Breast epithelium (tissue), 4 donors: Measurements from ENCODE around the gene DSCAML1. TPM values are rescaled to one million over a fixed set of nuclear protein-coding genes. Genes with fewer than 3 reads are reported as not detected.

ENCODE experiments used
- DNase-seq, 2 donors: peaks; one replicate each; pipeline ENCODE4 v3.0.0-alpha.2; 2019; ENCODE audit warnings: low spot score in 2 of 2
- H3K27ac ChIP-seq, 2 donors: fragments of 200-600 bp; sonication (generic) in 1 of 2; one replicate each; pipeline ENCODE4 v1.5.1; 2016 to 2019; ENCODE audit warnings: mild to moderate bottlenecking in 1 of 2
- H3K27me3 ChIP-seq, 2 donors: fragments of 200-600 bp; sonication (generic) in 1 of 2; one replicate each; pipeline versions ENCODE4 v1.5.1 to v1.6.0; 2017 to 2019; ENCODE audit warnings: control low read depth in 1 of 2, mild to moderate bottlenecking in 1 of 2
- H3K36me3 ChIP-seq: fragments of 200-600 bp; one replicate; pipeline ENCODE4 v1.5.1; 2019
- H3K4me1 ChIP-seq, 2 donors: fragments of 200-600 bp; sonication (generic); one replicate each; pipeline ENCODE4 v1.5.1; 2016 to 2019; ENCODE audit warnings: control low read depth in 1 of 2
- H3K4me3 ChIP-seq, 3 donors: fragments of 200-600 bp; sonication (generic); 1 replicate in 2 of 3; 2 replicates in 1 of 3; pipeline ENCODE4 v1.5.1; 2016 to 2019; ENCODE audit warnings: mild to moderate bottlenecking in 3 of 3, moderate library complexity in 2 of 3
- H3K9me3 ChIP-seq, 2 donors: fragments of 200-600 bp; sonication (generic) in 1 of 2; one replicate each; pipeline ENCODE4 v1.5.1; 2016 to 2019; ENCODE audit warnings: control low read depth in 1 of 2
- POLR2A ChIP-seq: fragments of 450-650 bp; IDR thresholded peaks from one replicate; pipeline ENCODE4 v1.6.1; 2016; ENCODE audit warnings: antibody characterized with exemption, mild to moderate bottlenecking, moderate library complexity
- POLR2AphosphoS5 ChIP-seq, 3 donors: sonication (generic); formaldehyde crosslinking; IDR thresholded peaks; one replicate each; pipeline ENCODE4 v1.6.1; 2017; ENCODE audit warnings: antibody characterized with exemption in 3 of 3
- intact Hi-C: fragments of 100-400 bp; cut with DNase I; formaldehyde crosslinking; loops from one replicate; pipeline ENCODE4 v1.15.1; 2023; ENCODE audit warnings: low total_unique reads
- total RNA-seq, 3 donors: library from RNA; depleted of rRNA; stranded (reverse); fragments of >200 nt; gene quantifications; one replicate each; pipeline ENCODE4 v1.1.0, GENCODE V29; 2016
- TF ChIP-seq, protein P1 (sequence below), 3 donors: fragments of 450-650 bp; IDR thresholded peaks; one replicate each; pipeline ENCODE4 v1.5.1; 2016 to 2017; ENCODE audit warnings: antibody characterized with exemption in 3 of 3, mild to moderate bottlenecking in 3 of 3, moderate library complexity in 3 of 3

The DSCAML1 gene
- total RNA-seq, 3 donors from 2014 or later, result 0.33 to 1.8 (median 0.64) TPM

- H3K36me3 ChIP-seq, result no peaks in the 10 kb centered on the region
- intact Hi-C loops, result loop anchor here (10.0 kb wide), 1 partner anchor 380 kb away; no protein-coding TSS in a partner anchor
- no peak for DNase-seq
- H3K27ac ChIP-seq, result no peak overlapping the region
- TF ChIP-seq, protein P1, sequence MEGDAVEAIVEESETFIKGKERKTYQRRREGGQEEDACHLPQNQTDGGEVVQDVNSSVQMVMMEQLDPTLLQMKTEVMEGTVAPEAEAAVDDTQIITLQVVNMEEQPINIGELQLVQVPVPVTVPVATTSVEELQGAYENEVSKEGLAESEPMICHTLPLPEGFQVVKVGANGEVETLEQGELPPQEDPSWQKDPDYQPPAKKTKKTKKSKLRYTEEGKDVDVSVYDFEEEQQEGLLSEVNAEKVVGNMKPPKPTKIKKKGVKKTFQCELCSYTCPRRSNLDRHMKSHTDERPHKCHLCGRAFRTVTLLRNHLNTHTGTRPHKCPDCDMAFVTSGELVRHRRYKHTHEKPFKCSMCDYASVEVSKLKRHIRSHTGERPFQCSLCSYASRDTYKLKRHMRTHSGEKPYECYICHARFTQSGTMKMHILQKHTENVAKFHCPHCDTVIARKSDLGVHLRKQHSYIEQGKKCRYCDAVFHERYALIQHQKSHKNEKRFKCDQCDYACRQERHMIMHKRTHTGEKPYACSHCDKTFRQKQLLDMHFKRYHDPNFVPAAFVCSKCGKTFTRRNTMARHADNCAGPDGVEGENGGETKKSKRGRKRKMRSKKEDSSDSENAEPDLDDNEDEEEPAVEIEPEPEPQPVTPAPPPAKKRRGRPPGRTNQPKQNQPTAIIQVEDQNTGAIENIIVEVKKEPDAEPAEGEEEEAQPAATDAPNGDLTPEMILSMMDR (IDR thresholded peaks at IDR 0.05), result no peak
- no peak for TF ChIP-seq POLR2AphosphoS5 (IDR thresholded peaks at IDR 0.05)
- TF ChIP-seq POLR2A, result no peak
- peaks cover 0 to 4% of the 10 kb centered on the region in 2 donors for H3K27me3 ChIP-seq
- H3K4me1 ChIP-seq, result no peaks in the 10 kb centered on the region
- H3K9me3 ChIP-seq, result no peaks in the 10 kb centered on the region
- H3K4me3 ChIP-seq, result no peak overlapping the region
These were observed 8.0 kb upstream of the DSCAML1 start for GRCh38 chr11:117805045-117805444.

GRCh38 chr11:117803896-117804295 lies 6.9 kb upstream of the DSCAML1 start:
- H3K36me3 ChIP-seq, result no peaks in the 10 kb centered on the region
- no peak for DNase-seq
- TF ChIP-seq, protein P1 (IDR thresholded peaks at IDR 0.05), result no peak
- no peak for TF ChIP-seq POLR2AphosphoS5 (IDR thresholded peaks at IDR 0.05)
- no peak for TF ChIP-seq POLR2A
- no peaks in the 10 kb centered on the region for H3K9me3 ChIP-seq
- no peak overlapping the region for H3K27ac ChIP-seq
- H3K4me1 ChIP-seq, result no peaks in the 10 kb centered on the region
- intact Hi-C loops, result loop anchor here (10.0 kb wide), 1 partner anchor 379 kb away; no protein-coding TSS in a partner anchor
- H3K27me3 ChIP-seq, result no peaks in the 10 kb centered on the region
- no peak overlapping the region for H3K4me3 ChIP-seq

- H3K27me3 ChIP-seq, result peaks cover 5 to 27% of the 10 kb centered on the region in 2 donors
- intact Hi-C loops, result loop anchor here (10.0 kb wide), 1 partner anchor 375 kb away; no protein-coding TSS in a partner anchor
- H3K9me3 ChIP-seq, result no peaks in the 10 kb centered on the region
These were observed 2.6 kb upstream of the DSCAML1 start for GRCh38 chr11:117799634-117800033.

DNA sequence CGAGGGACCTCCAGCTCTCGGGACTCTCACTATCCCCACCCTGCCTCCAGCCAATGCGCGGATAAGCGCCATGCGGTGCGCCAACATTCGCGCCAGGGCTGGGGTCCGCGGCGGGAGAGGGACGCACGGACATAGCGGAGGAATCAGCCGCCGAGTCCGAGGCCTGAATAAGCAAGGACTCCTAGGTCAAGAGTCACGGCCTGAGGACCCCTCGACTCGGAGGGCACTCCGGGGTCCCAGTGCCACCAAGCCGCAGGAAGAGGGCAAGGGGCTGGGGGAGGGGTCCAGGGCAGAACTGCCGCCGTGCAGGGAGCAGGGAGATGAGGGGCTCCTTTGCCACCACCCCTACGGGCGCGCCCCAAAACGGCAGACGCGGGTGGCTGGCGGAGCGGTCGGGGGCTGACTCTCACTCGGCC lies 552 bp downstream of the DSCAML1 start:
- no peak for DNase-seq
- intact Hi-C loops, result no loop called here
- Histone ChIP-seq H3K4me1 (peaks cover 0 to 12% of the 10 kb centered on the region in 2 donors), H3K4me3 (peak overlapping the region; percentile 24 to 65 (median 47)), H3K27me3 (peaks cover 5 to 55% of the 10 kb centered on the region in 2 donors), H3K36me3 (no peaks in the 10 kb centered on the region), H3K27ac (no peak overlapping the region), H3K9me3 (no peaks in the 10 kb centered on the region)
- TF ChIP-seq, protein P1 (IDR thresholded peaks at IDR 0.05), result no peak
- TF ChIP-seq POLR2AphosphoS5 (IDR thresholded peaks at IDR 0.05) (no peak), POLR2A (no peak)

More at GRCh38 chr11:117799634-117800033, 2.6 kb upstream of the DSCAML1 start:
- no peaks in the 10 kb centered on the region for H3K36me3 ChIP-seq
- H3K4me3 ChIP-seq, result no peak overlapping the region
- H3K27ac ChIP-seq, result no peak overlapping the region
- DNase-seq, result no peak
- H3K4me1 ChIP-seq, result peaks cover 0 to 12% of the 10 kb centered on the region in 2 donors
- TF ChIP-seq POLR2AphosphoS5 (IDR thresholded peaks at IDR 0.05) (no peak), POLR2A (no peak)
- TF ChIP-seq, protein P1 (IDR thresholded peaks at IDR 0.05), result no peak

DNA sequence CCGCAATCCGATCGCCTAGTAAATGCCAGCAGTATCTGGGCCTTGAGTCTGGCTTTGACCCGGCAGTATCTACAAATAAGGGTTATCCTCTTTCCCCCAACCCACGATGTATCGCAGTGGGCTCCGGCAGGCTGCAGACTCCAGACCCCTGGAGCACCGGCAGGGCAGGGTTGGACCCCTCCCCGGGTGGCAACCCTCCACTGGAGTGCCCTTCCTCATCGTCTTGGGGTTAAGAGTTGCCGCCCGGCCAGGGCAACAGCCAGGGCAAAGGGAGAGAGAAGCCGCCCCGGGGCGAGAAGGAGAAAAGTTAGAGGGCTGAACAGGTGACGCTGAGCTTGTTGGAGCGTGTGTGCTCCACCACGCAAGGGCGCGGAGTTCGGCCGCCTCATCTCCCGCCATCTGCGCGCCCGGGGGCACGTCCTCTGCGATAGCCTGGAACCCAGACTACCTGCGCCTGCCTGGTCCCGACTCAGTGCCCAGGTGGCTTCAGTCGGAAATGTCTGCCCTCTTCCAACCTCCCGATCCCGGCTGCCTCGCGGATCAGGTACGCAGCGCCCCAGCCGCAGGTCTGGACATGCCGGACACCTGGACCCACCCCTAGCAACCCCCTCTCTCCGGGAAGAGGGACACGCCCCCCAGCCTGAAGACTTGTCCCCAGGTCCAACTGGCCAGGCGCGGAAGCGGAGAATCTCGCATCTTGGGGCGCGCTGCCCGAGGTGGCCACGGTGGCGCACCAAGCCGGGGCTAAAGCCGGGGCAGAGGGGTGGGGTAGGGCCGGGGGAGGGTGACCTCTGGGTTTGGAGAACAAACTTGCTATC lies 1.2 kb downstream of the DSCAML1 start:
- intact Hi-C loops, result no loop called here
- no peak for TF ChIP-seq POLR2AphosphoS5 (IDR thresholded peaks at IDR 0.05)
- TF ChIP-seq POLR2A, result no peak
- TF ChIP-seq, protein P1 (IDR thresholded peaks at IDR 0.05), result no peak
- no peak for DNase-seq
- peaks cover 0 to 12% of the 10 kb centered on the region in 2 donors for H3K4me1 ChIP-seq
- no peaks in the 10 kb centered on the region for H3K36me3 ChIP-seq
- H3K27ac ChIP-seq, result no peak overlapping the region
- H3K27me3 ChIP-seq, result peaks cover 5 to 55% of the 10 kb centered on the region in 2 donors
- peak overlapping the region; percentile 24 to 65 (median 47) for H3K4me3 ChIP-seq
- no peaks in the 10 kb centered on the region for H3K9me3 ChIP-seq
